ENCODE results near the gene MACROD1.

DNA sequence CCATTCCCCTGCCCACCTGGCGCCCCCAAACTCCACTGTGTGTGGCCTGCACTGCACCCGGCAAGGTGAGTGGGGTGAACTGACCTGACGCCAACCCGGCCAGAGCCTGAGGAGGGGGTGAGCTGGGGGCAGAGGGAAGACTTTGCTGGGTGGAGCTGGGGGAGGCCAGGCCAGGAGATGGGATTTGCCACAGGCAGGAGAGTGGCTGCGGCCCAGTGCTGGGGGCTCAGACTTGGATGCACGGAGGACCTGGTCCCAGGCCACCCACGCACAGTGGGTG is 148.0 kb downstream of the MACROD1 start:
- no peak for TF ChIP-seq POLR2A (IDR thresholded peaks at IDR 0.05; ENCODE audit: low read length)
- TF ChIP-seq GATA1 (IDR thresholded peaks at IDR 0.05; ENCODE audit: low read depth, low read length), result no peak

All from erythroblast (primary cell).